GM21390 (cell line): ENCODE results near the gene LHB.

Source experiments
- ATAC-seq: cut with Tn5 transposase; IDR thresholded peaks from one replicate; pipeline ENCODE4 v1.9.1; 2021; ENCODE audit not compliant: unreplicated experiment

Gene LHB

GRCh38 chr19:48986211-48986610, 30.7 kb downstream of the LHB start:
- ATAC-seq = no peak

- no peak for ATAC-seq
Observed at GRCh38 chr19:48985711-48986110, 31.2 kb downstream of the LHB start.

GRCh38 chr19:48982280-48982679, 34.6 kb downstream of the LHB start:
- no peak for ATAC-seq

GRCh38 chr19:48977061-48977460, 39.8 kb downstream of the LHB start:
- no peak for ATAC-seq

GRCh38 chr19:48975947-48976847, 40.7 kb downstream of the LHB start:
- no peak for ATAC-seq

- ATAC-seq = no peak
Observed at GRCh38 chr19:48970923-48971395, 45.9 kb downstream of the LHB start.

- no peak for ATAC-seq
Observed at GRCh38 chr19:48970139-48970766, 46.6 kb downstream of the LHB start.

- no peak for ATAC-seq
Observed at GRCh38 chr19:48969276-48970138, 47.4 kb downstream of the LHB start.

- ATAC-seq = no peak
Observed at GRCh38 chr19:48968813-48969218, 48.1 kb downstream of the LHB start.

GRCh38 chr19:48968179-48968661, 48.7 kb downstream of the LHB start:
- no peak for ATAC-seq

GRCh38 chr19:48967346-48968178, 49.3 kb downstream of the LHB start:
- no peak for ATAC-seq

GRCh38 chr19:48966541-48967345, 50.1 kb downstream of the LHB start:
- no peak for ATAC-seq
